Erythroblast (primary cell): ENCODE measurements around the gene GSK3A.

ENCODE experiments used
- DNase-seq, 2 experiments: peaks; one replicate each; lab custom pipeline; 2025; lab: John Stamatoyannopoulos, UW
- GATA1 ChIP-seq: IDR thresholded peaks from 2 replicates; pipeline ENCODE4 v1.6.1; 2011; ENCODE audit warnings: low read depth, mild to moderate bottlenecking, control low read depth, low read length, moderate library complexity
- POLR2A ChIP-seq: IDR thresholded peaks from 2 replicates; pipeline ENCODE4 v1.6.1; 2011; ENCODE audit warnings: mild to moderate bottlenecking, low read length

Gene GSK3A

GRCh38 chr19:42284591-42285341 is 42.4 kb upstream of the GSK3A start:
- DNase-seq = peak in 1 of 2 experiments; percentile 68
- no peak for TF ChIP-seq GATA1

DNA sequence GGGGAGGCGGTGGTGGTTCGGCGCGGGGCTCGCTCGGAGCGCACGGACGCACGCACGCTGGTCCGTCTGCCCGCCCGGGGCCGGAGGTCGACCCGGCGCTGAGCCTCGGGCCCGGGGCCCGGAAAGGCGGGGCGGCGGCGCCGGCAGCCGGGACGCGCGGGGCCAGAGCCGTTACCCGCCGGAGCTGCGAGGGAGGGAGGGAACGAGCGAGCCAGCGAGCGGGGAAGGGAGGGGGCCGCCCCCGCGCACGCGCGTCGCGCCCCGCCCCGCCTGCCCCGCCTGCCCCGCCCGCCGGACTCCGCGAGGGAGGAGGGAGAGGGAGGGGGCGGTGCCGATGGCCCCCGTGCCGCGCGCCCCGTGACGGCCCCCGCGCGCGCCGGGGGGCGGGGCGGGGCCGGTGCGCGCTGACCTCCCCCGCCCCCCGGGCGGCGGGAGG is 41.7 kb upstream of the GSK3A start:
- TF ChIP-seq GATA1 (no peak), POLR2A (no peak)
- DNase-seq = peak; percentile 90 to 95

DNA sequence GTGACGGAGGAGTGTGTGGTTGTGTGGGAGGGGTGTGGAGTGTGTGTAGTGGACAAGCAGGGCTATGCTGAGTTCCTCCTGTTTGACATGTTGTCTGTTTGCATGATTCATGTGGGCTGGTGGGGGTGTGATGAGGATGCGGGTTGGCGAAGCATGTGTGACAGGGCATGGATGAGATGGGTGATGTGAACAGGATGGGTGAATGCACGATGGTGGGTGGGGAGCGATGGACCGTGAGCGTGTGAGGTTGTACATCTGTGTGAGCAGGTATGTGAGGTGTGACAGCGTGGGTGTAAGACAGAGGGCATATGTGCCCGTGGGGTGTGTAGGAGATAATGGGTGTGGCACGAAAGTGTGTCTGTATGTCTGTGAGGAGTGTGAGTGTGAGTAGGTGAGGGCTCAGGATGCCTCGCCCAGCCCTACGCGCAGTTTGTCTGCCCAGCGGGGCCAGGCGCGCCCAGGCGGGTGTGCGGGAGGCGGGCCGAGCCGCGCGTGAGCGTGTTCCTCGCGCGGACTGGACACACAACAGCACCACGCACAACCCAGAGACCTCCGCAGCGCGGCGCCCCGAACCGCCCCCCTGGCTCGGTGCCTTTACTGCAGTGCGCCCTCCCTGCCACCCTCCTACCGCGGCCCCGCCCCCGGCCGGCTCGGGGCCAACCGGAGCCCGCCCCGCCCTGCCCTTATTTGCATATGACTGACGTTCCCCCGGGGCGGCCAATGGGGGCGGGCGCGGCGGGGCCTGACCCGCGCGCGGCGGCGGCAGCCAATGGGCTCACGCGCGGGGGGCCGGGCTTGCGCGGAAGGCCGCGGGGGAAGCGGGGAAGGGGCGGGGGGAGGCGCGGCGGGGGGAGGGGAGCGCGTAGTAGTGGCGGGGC is 41.0 kb upstream of the GSK3A start:
- DNase-seq = peak; percentile 97 to 98
- TF ChIP-seq GATA1 (no peak), POLR2A (peak; percentile 67)

- TF ChIP-seq POLR2A = no peak
- TF ChIP-seq GATA1 = no peak
- no peak for DNase-seq
Measured at GRCh38 chr19:42282819-42283187, 40.4 kb upstream of the GSK3A start.

DNA sequence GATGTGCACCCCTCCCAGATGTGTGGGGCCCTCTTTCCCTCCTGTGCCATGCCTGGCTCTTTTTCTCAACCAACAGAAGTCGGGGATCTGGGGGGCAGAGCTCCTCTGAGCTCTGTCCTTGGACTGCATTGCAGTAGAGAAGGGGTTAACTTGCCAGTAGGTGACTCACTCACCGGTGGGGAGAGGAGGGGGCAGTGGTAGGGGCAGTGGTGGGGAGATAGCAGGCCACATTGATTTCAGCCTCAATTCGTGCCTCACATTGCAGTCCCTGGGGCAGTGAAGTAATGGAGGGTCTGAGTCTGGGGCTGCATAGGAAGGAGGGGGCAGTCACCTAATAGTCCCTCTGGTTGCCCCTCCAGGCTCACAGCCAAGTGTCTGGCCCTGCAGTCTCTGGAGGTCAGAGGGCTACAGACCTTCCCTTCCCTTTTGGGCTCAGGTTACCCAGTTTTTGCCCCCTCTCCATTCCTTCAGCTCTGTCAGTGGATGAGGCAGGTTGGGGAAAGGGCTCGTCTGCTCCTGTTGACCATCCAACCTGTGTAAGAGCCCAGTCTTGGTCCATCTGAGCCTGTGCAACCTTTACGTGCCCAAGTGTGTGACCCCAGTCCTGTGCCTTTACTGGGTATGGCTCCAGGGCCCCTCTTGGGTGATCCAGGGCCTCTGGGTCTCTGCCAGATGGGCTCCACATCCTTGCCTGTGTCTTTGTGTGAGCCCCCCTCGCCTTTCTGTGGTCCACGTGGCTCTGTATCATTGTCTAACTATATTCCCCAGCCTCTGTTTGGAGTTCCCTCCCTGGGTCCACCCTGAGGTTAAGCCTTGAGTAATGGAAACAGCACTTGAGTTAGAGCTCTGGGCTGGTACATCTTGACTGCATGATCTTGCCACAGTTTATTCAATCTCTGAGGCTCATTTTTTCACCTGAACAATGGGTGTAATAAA is 39.7 kb upstream of the GSK3A start:
- peak; percentile 56 to 59 for DNase-seq
- no peak for TF ChIP-seq POLR2A
- no peak for TF ChIP-seq GATA1

- TF ChIP-seq GATA1 (no peak), POLR2A (no peak)
- peak; percentile 77 to 80 for DNase-seq
Measured at GRCh38 chr19:42281146-42281826, 38.9 kb upstream of the GSK3A start.

GRCh38 chr19:42280815-42281145 is 38.4 kb upstream of the GSK3A start:
- TF ChIP-seq POLR2A = no peak
- no peak for TF ChIP-seq GATA1
- no peak for DNase-seq

GRCh38 chr19:42279902-42280814 is 37.8 kb upstream of the GSK3A start:
- DNase-seq = peak; percentile 94 to 95
- TF ChIP-seq POLR2A (peak; percentile 94), GATA1 (no peak)

- no peak for TF ChIP-seq POLR2A
- TF ChIP-seq GATA1 = no peak
- DNase-seq = no peak
Measured at GRCh38 chr19:42279155-42279901, 36.9 kb upstream of the GSK3A start.

- TF ChIP-seq POLR2A (no peak), GATA1 (no peak)
- no peak for DNase-seq
Measured at GRCh38 chr19:42278452-42279154, 36.2 kb upstream of the GSK3A start.

DNA sequence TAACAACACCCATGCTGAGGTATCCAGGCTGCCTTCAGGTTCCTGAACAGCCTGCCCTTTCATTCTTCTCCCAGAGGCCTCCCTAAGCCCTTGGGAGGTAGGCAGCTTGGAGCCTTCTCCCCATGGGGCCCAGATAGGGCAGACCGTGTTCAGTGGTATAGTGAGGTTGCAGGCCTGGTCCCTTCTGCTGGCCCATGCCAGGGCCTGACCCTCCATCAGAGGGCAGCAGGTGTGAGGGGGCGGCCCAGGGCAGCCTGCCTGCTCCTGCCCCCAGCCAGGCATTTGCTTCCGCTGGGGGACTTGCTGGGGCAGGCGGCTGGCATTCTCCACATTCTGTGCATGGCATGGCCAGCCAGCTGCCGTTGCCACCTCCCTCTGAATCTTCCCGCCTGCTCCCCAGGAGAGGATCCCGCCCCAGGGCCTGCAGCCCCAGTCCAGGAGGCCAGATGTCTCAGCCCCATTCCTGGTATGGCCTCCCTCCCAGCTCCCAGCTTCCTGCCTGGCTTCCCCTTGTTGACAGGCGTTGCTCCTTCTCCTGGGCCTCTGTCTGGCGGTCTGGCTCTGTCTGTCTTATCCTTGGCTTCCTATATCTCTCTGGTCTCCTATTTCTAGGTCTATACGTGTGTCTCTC is 35.5 kb upstream of the GSK3A start:
- DNase-seq = no peak
- peak; percentile 17 for TF ChIP-seq POLR2A
- TF ChIP-seq GATA1 = no peak

- no peak for DNase-seq
- no peak for TF ChIP-seq POLR2A
- TF ChIP-seq GATA1 = no peak
Measured at GRCh38 chr19:42276821-42277220, 34.4 kb upstream of the GSK3A start.
